ENCODE data around the gene KRT7.

KRT7 gene

DNA sequence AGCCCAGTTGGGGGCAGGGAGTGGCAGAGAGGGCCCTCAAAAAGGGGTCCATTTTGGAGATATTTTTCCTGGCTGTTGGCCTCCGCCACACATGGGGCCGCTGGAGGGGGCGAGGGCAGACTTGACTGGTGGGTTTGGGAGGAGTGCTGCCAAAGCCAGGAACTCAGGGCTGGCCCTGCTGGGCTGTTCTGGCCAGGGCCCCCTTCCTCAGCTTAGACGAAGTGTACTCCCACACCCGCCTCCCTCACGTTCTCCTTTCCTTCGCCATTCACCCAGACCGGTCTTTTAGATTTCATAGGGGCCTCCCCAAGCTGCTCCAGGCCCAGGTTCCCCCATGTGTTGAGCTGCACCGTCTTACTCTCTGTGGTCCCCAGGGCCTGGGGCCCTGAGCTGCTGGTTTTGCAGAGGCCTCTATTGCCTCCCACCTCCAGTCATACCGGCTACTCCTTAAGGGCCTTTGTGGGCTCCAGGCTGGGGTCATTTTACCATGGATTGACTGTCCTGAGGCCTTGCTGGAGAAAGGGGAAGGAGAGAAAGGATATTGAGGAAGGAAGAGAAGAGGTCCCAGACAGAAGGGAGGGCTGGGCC lies 1.3 kb downstream of the KRT7 start:
- Histone ChIP-seq H3K4me2 (ENCODE audit: low read length) (no peak overlapping the region), H3K9ac (ENCODE audit: low read length) (no peak overlapping the region), H3K27me3 (ENCODE audit: insufficient read depth, low read length) (no peaks in the 10 kb centered on the region), H3K36me3 (ENCODE audit: insufficient read depth, low read length) (no peaks in the 10 kb centered on the region), H3K9me2 (ENCODE audit: low read depth, low read length) (no peaks in the 10 kb centered on the region), H3K27ac (ENCODE audit: low read depth, low read length, poor library complexity, severe bottlenecking) (no peak overlapping the region), H3F3A (ENCODE audit: insufficient read depth, low read length) (no peaks in the 10 kb centered on the region), H3K79me2 (ENCODE audit: insufficient read depth, low read length) (no peaks in the 10 kb centered on the region), H3K9me3 (ENCODE audit: low read length) (no peaks in the 10 kb centered on the region), H3K4me1 (ENCODE audit: insufficient read depth, low read length, severe bottlenecking) (no peaks in the 10 kb centered on the region), H4K20me1 (ENCODE audit: insufficient read depth, low read length) (no peaks in the 10 kb centered on the region), H3K4me3 (ENCODE audit: low read depth, low read length, poor library complexity, severe bottlenecking) (no peak overlapping the region), H2AFZ (ENCODE audit: low read length) (no peak overlapping the region)
- TF ChIP-seq CTCF (IDR thresholded peaks at IDR 0.05; ENCODE audit: low read length) (no peak), EZH2 (IDR thresholded peaks at IDR 0.05; ENCODE audit: borderline replicate concordance, low read length) (no peak)

DNA sequence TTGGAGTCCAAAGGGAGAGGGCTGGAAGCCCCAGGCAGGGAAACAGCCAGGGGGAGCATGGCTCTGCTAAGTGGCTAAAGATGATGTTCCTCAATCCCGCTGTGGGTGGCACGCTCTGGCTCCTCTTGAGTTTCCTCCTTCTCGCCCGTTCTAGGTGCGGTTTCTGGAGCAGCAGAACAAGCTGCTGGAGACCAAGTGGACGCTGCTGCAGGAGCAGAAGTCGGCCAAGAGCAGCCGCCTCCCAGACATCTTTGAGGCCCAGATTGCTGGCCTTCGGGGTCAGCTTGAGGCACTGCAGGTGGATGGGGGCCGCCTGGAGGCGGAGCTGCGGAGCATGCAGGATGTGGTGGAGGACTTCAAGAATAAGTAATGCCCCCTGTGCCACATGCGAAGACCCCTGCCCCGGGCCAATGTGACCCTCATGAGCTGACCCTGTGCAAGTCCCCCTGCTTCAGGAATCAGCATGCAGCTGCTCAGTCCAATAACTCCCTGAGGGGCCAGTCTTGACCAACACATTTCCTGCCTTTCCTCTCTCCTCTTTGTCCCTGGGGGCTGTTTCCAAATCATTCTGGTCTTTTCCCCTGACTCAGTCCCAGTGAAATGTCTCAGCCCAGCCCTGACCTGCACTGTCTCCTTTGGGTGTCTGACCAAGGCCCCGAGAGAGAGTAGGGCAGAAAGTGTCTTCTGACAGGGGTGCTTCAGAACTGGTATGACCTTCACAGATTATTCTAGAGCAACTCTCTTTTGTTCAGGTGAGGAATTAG lies 2.1 kb downstream of the KRT7 start:
- no peak overlapping the region for H3K4me2 ChIP-seq (ENCODE audit: low read length)

GRCh38 chr12:52235822-52236361 lies 2.8 kb downstream of the KRT7 start:
- no peaks in the 10 kb centered on the region for H3K27me3 ChIP-seq (ENCODE audit: insufficient read depth, low read length)
- H3K9me2 ChIP-seq (ENCODE audit: low read depth, low read length), result no peaks in the 10 kb centered on the region
- H2AFZ ChIP-seq (ENCODE audit: low read length), result no peak overlapping the region
- no peak overlapping the region for H3K4me2 ChIP-seq (ENCODE audit: low read length)
- no peak overlapping the region for H3K9ac ChIP-seq (ENCODE audit: low read length)
- no peaks in the 10 kb centered on the region for H3F3A ChIP-seq (ENCODE audit: insufficient read depth, low read length)
- no peaks in the 10 kb centered on the region for H3K79me2 ChIP-seq (ENCODE audit: insufficient read depth, low read length)
- H3K9me3 ChIP-seq (ENCODE audit: low read length), result no peaks in the 10 kb centered on the region
- H3K4me3 ChIP-seq (ENCODE audit: low read depth, low read length, poor library complexity, severe bottlenecking), result no peak overlapping the region
- H3K27ac ChIP-seq (ENCODE audit: low read depth, low read length, poor library complexity, severe bottlenecking), result no peak overlapping the region
- H3K36me3 ChIP-seq (ENCODE audit: insufficient read depth, low read length), result no peaks in the 10 kb centered on the region
- TF ChIP-seq CTCF (IDR thresholded peaks at IDR 0.05; ENCODE audit: low read length), result no peak
- no peak for TF ChIP-seq EZH2 (IDR thresholded peaks at IDR 0.05; ENCODE audit: borderline replicate concordance, low read length)
- no peaks in the 10 kb centered on the region for H3K4me1 ChIP-seq (ENCODE audit: insufficient read depth, low read length, severe bottlenecking)
- no peaks in the 10 kb centered on the region for H4K20me1 ChIP-seq (ENCODE audit: insufficient read depth, low read length)

More for the DNA sequence above, 2.1 kb downstream of the KRT7 start:
- Histone ChIP-seq H3K36me3 (ENCODE audit: insufficient read depth, low read length) (no peaks in the 10 kb centered on the region), H3K9me3 (ENCODE audit: low read length) (no peaks in the 10 kb centered on the region), H3K9ac (ENCODE audit: low read length) (no peak overlapping the region), H3K27me3 (ENCODE audit: insufficient read depth, low read length) (no peaks in the 10 kb centered on the region), H4K20me1 (ENCODE audit: insufficient read depth, low read length) (no peaks in the 10 kb centered on the region), H3K9me2 (ENCODE audit: low read depth, low read length) (no peaks in the 10 kb centered on the region), H3F3A (ENCODE audit: insufficient read depth, low read length) (no peaks in the 10 kb centered on the region), H3K4me3 (ENCODE audit: low read depth, low read length, poor library complexity, severe bottlenecking) (no peak overlapping the region), H3K4me1 (ENCODE audit: insufficient read depth, low read length, severe bottlenecking) (no peaks in the 10 kb centered on the region), H2AFZ (ENCODE audit: low read length) (no peak overlapping the region), H3K79me2 (ENCODE audit: insufficient read depth, low read length) (no peaks in the 10 kb centered on the region), H3K27ac (ENCODE audit: low read depth, low read length, poor library complexity, severe bottlenecking) (no peak overlapping the region)
- TF ChIP-seq CTCF (IDR thresholded peaks at IDR 0.05; ENCODE audit: low read length) (no peak), EZH2 (IDR thresholded peaks at IDR 0.05; ENCODE audit: borderline replicate concordance, low read length) (no peak)

Data from OCI-LY1 (cell line).